ENCODE data around the gene LMO4. TPM values are rescaled to one million over a fixed set of nuclear protein-coding genes. Genes with fewer than 3 reads are reported as not detected.

The LMO4 gene
- total and polyA plus RNA-seq, 2 donors (not counting 1 experiment from before 2014, with no cell fraction given) = 35.7 to 46.0 TPM

GRCh38 chr1:87344231-87344630 is 15.6 kb downstream of the LMO4 start:
- no peaks in the 10 kb centered on the region for H3K79me2 ChIP-seq (ENCODE audit: control insufficient read depth, insufficient read depth, low read length)
- no peak overlapping the region for H2AFZ ChIP-seq (ENCODE audit: insufficient read depth, low read depth, low read length, poor library complexity, severe bottlenecking)
- TF ChIP-seq, protein P1, sequence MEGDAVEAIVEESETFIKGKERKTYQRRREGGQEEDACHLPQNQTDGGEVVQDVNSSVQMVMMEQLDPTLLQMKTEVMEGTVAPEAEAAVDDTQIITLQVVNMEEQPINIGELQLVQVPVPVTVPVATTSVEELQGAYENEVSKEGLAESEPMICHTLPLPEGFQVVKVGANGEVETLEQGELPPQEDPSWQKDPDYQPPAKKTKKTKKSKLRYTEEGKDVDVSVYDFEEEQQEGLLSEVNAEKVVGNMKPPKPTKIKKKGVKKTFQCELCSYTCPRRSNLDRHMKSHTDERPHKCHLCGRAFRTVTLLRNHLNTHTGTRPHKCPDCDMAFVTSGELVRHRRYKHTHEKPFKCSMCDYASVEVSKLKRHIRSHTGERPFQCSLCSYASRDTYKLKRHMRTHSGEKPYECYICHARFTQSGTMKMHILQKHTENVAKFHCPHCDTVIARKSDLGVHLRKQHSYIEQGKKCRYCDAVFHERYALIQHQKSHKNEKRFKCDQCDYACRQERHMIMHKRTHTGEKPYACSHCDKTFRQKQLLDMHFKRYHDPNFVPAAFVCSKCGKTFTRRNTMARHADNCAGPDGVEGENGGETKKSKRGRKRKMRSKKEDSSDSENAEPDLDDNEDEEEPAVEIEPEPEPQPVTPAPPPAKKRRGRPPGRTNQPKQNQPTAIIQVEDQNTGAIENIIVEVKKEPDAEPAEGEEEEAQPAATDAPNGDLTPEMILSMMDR (IDR thresholded peaks at IDR 0.05) = no peak
- no peak for TF ChIP-seq EZH2 (IDR thresholded peaks at IDR 0.05; ENCODE audit: borderline replicate concordance, insufficient read depth, low read depth, low read length, poor library complexity, severe bottlenecking)
- no peak overlapping the region for H3K9ac ChIP-seq (ENCODE audit: low read length)
- no peaks in the 10 kb centered on the region for H3K27me3 ChIP-seq (replicated peaks in 1 of 4; ENCODE audit: control extremely low read depth in 1 of 4, control insufficient read depth in 3 of 4, insufficient read depth in 4 of 4, low read length in 3 of 4)
- CTCF ChIA-PET = interaction anchor here (1.6 to 1.7 kb wide), 2 partner anchors 9 to 18 kb away, joined by 4 to 5 read pairs; no protein-coding TSS in a partner anchor
- no peak overlapping the region for H3K27ac ChIP-seq (ENCODE audit: low read length in 2 of 2)
- Mint-ChIP-seq H3K27ac (no peak overlapping the region), H3K4me1 (peaks cover 14% of the 10 kb centered on the region), H3K27me3 (no peaks in the 10 kb centered on the region), H3K4me3 (no peak overlapping the region), H3K9me3 (ENCODE audit: insufficient read depth) (no peaks in the 10 kb centered on the region)
- no peaks in the 10 kb centered on the region for H4K20me1 ChIP-seq (ENCODE audit: control insufficient read depth, insufficient read depth, low read length, poor library complexity, severe bottlenecking)
- no peak for ATAC-seq (ENCODE audit: low read depth)
- no peak for DNase-seq
- H3K9me3 ChIP-seq (ENCODE audit: control extremely low read depth in 1 of 3, control insufficient read depth in 2 of 3, insufficient read depth in 1 of 3, low read length in 2 of 3) = no peaks in the 10 kb centered on the region
- no peak overlapping the region for H3K4me2 ChIP-seq (replicated peaks; ENCODE audit: low read depth, low read length, poor library complexity, severe bottlenecking)
- H3K4me1 ChIP-seq (ENCODE audit: control insufficient read depth in 2 of 2, insufficient read depth in 2 of 2, low read length in 2 of 2) = no peaks in the 10 kb centered on the region
- H3K4me3 ChIP-seq (ENCODE audit: control extremely low read depth in 1 of 5, extremely low read depth in 1 of 5, insufficient read depth in 1 of 5, low read depth in 2 of 5, low read length in 4 of 5) = no peak overlapping the region
- 100% methylated on average over 2 of the region's 3 CpGs for WGBS (ENCODE audit: insufficient coverage)
- H3K36me3 ChIP-seq (replicated peaks in 1 of 2; ENCODE audit: control extremely low read depth in 1 of 2, control insufficient read depth in 1 of 2, extremely low read depth in 1 of 2, insufficient read depth in 2 of 2, low read length in 1 of 2) = peaks cover 12 to 57% of the 10 kb centered on the region in 2 experiments
- POLR2A ChIA-PET = no interaction called here
- intact Hi-C loops (cut with micrococcal nuclease) = no loop called here

DNA sequence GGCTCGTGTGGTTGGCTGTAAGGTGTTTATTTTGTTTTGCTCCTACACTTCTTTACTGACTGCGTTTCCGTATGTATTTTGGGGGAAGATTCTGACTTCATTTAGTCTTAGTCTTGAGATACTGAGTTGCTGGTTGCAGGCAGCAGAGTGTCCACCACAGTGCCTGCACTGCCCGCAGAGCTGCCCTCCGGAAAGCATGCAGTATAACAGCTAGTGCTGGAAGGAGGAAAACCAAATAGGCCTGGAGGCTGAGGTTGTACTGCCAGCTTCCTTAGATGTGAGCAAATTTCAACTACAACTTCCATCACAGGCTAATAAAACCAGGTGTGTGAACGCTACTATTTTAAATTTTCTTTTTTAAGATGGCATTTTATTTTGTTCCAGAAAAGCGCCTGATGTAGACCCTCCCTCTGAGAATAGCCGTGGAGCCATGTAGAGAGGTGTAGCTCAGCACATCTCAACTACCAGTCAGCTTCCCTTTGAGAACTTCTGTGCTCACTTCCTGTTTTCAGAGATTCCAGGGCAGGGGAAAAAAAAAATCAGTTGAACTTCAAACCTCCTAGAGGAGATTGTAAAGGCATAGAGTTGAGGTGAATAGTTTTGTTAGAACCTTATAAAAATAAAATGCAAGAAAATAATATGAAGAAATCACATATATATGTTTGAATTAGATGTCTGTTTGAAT is 17.6 kb downstream of the LMO4 start:
- no peaks in the 10 kb centered on the region for H3K4me1 ChIP-seq (ENCODE audit: control insufficient read depth in 2 of 2, insufficient read depth in 2 of 2, low read length in 2 of 2)
- CTCF ChIA-PET = interaction anchor here (0.8 to 2.2 kb wide), 4 partner anchors 18 to 607 kb away, joined by 3 to 8 read pairs (median 4); no protein-coding TSS in a partner anchor
- 78% methylated on average over 4 of the region's 8 CpGs for WGBS (ENCODE audit: insufficient coverage)
- Mint-ChIP-seq H3K27ac (peak overlapping the region; percentile 37), H3K4me3 (no peak overlapping the region), H3K27me3 (no peaks in the 10 kb centered on the region), H3K9me3 (ENCODE audit: insufficient read depth) (no peaks in the 10 kb centered on the region), H3K4me1 (peaks cover 15% of the 10 kb centered on the region)
- H3K9me3 ChIP-seq (ENCODE audit: control extremely low read depth in 1 of 3, control insufficient read depth in 2 of 3, insufficient read depth in 1 of 3, low read length in 2 of 3) = no peaks in the 10 kb centered on the region
- POLR2A ChIA-PET = no interaction called here
- no peak overlapping the region for H3K4me3 ChIP-seq (ENCODE audit: control extremely low read depth in 1 of 5, extremely low read depth in 1 of 5, insufficient read depth in 1 of 5, low read depth in 2 of 5, low read length in 4 of 5)
- DNase-seq (no peak), ATAC-seq (ENCODE audit: low read depth) (no peak)
- H3K79me2 ChIP-seq (ENCODE audit: control insufficient read depth, insufficient read depth, low read length) = no peaks in the 10 kb centered on the region
- H3K9ac ChIP-seq (ENCODE audit: low read length) = no peak overlapping the region
- no peak overlapping the region for H3K4me2 ChIP-seq (replicated peaks; ENCODE audit: low read depth, low read length, poor library complexity, severe bottlenecking)
- H3K36me3 ChIP-seq (replicated peaks in 1 of 2; ENCODE audit: control extremely low read depth in 1 of 2, control insufficient read depth in 1 of 2, extremely low read depth in 1 of 2, insufficient read depth in 2 of 2, low read length in 1 of 2) = peaks cover 12 to 36% of the 10 kb centered on the region in 2 experiments
- no peak overlapping the region for H3K27ac ChIP-seq (ENCODE audit: low read length in 2 of 2)
- H4K20me1 ChIP-seq (ENCODE audit: control insufficient read depth, insufficient read depth, low read length, poor library complexity, severe bottlenecking) = no peaks in the 10 kb centered on the region
- H3K27me3 ChIP-seq (replicated peaks in 1 of 4; ENCODE audit: control extremely low read depth in 1 of 4, control insufficient read depth in 3 of 4, insufficient read depth in 4 of 4, low read length in 3 of 4) = no peaks in the 10 kb centered on the region
- no peak for TF ChIP-seq EZH2 (IDR thresholded peaks at IDR 0.05; ENCODE audit: borderline replicate concordance, insufficient read depth, low read depth, low read length, poor library complexity, severe bottlenecking)
- H2AFZ ChIP-seq (ENCODE audit: insufficient read depth, low read depth, low read length, poor library complexity, severe bottlenecking) = no peak overlapping the region
- intact Hi-C loops (cut with micrococcal nuclease) = no loop called here
